Central memory CD8-positive, alpha-beta T cell (primary cell): ENCODE measurements around the gene INAVA.
"Not testable (repeated sequence)": the region's sequence is repeated elsewhere in the genome, so short reads cannot be mapped to it uniquely, and the experiment has no call there.

ENCODE experiments used
- ATAC-seq: fragments of 150-1000 bp; cut with Tn5 transposase; replicated peaks from 2 replicates; pipeline ENCODE4 v1.10.0; 2022; ENCODE audit warnings: mild to moderate bottlenecking, moderate FRiP score, moderate number of reproducible peaks; ENCODE audit not compliant: poor library complexity, severe bottlenecking; ENCODE audit errors: extremely low read depth
- DNase-seq, 2 donors: peaks; one replicate each; pipeline ENCODE4 v3.0.0; 2021; ENCODE audit warnings: low spot score in 2 of 2
- H3K27ac Mint-ChIP-seq: one replicate; pipeline ENCODE4 v1.8.0; 2022; ENCODE audit warnings: low read depth, mild to moderate bottlenecking, moderate library complexity, mixed read lengths
- H3K27me3 Mint-ChIP-seq: one replicate; pipeline ENCODE4 v1.8.0; 2022; ENCODE audit warnings: mixed read lengths
- H3K36me3 Mint-ChIP-seq: one replicate; pipeline ENCODE4 v1.8.0; 2022; ENCODE audit warnings: mild to moderate bottlenecking, moderate library complexity, mixed read lengths; ENCODE audit not compliant: insufficient read depth
- H3K4me1 Mint-ChIP-seq: one replicate; pipeline ENCODE4 v1.8.0; 2022; ENCODE audit warnings: mixed read lengths
- H3K4me3 Mint-ChIP-seq: one replicate; pipeline ENCODE4 v1.8.0; 2022; ENCODE audit warnings: mild to moderate bottlenecking, moderate library complexity, mixed read lengths
- H3K9me3 Mint-ChIP-seq: one replicate; pipeline ENCODE4 v1.8.0; 2022; ENCODE audit warnings: mixed read lengths

INAVA gene

DNA sequence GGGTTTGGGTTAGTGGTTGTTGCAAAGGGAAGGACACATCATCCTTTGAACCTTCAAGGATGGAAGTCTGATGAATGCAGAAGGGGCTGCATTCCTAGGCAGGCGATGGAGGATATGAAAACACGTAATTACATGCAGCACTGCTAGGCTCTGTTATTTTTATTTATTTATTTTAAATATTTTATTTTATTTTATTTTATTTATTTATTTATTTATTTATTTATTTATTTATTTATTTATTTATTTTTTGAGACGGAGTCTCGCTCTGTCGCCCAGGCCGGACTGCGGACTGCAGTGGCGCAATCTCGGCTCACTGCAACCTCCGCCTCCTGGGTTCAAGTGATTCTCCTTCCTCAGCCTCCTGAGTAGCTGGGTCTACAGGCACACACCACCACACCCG is 69.2 kb downstream of the INAVA start:
- not testable (repeated sequence) for H3K4me1 Mint-ChIP-seq, H3K27ac Mint-ChIP-seq, H3K36me3 Mint-ChIP-seq, ATAC-seq, H3K9me3 Mint-ChIP-seq, H3K27me3 Mint-ChIP-seq, H3K4me3 Mint-ChIP-seq, DNase-seq
